GM12872 (cell line): ENCODE data around the gene CHST11.

ENCODE experiments used
- CTCF ChIP-seq: IDR thresholded peaks from 3 replicates; pipeline ENCODE4 v1.5.1; 2011; ENCODE audit warnings: low read depth, mild to moderate bottlenecking, low read length, moderate library complexity; ENCODE audit not compliant: insufficient read depth

Gene CHST11

GRCh38 chr12:104503191-104503590, 46.4 kb downstream of the CHST11 start:
- TF ChIP-seq CTCF = no peak

GRCh38 chr12:104504146-104504545, 47.4 kb downstream of the CHST11 start:
- no peak for TF ChIP-seq CTCF

- TF ChIP-seq CTCF = no peak
These were observed 48.5 kb downstream of the CHST11 start for GRCh38 chr12:104505095-104505818.

GRCh38 chr12:104506676-104507401, 50.1 kb downstream of the CHST11 start:
- no peak for TF ChIP-seq CTCF

GRCh38 chr12:104507672-104508071, 50.9 kb downstream of the CHST11 start:
- no peak for TF ChIP-seq CTCF

- TF ChIP-seq CTCF = no peak
These were observed 52.2 kb downstream of the CHST11 start for GRCh38 chr12:104508752-104509446.

- TF ChIP-seq CTCF = no peak
These were observed 53.6 kb downstream of the CHST11 start for GRCh38 chr12:104510145-104510872.
